HepG2 (cell line): ENCODE measurements around the gene GRIK1. TPM values are rescaled to one million over a fixed set of nuclear protein-coding genes. Genes with fewer than 3 reads are reported as not detected.

Experiments
- ATAC-seq: fragments of 200-7000 bp; cut with Tn5 transposase; 3 replicates; pipeline ENCODE4 v1.9.1; 2020; ENCODE audit warnings: mild to moderate bottlenecking, moderate library complexity
- BruUV-seq: library from RNA; stranded (reverse); fragments of 400-500 nt; replicated peaks from 2 replicates; lab custom pipeline; 2021; lab: Mats Ljungman, UMichigan
- CTCF ChIA-PET: fragments of 300-600 bp; formaldehyde crosslinking; extraction: SDS; loops from one replicate; lab custom pipeline; 2021; ENCODE audit warnings: low total read pairs, inconsistent platforms, low intra/inter-chr PET ratio; lab: Yijun Ruan, JAX
- POLR2A ChIA-PET: fragments of 350-600 bp; sonication (Branson Sonifier 250); formaldehyde crosslinking; loops from one replicate; lab custom pipeline; 2020; ENCODE audit warnings: antibody characterized with exemption, inconsistent platforms; lab: Yijun Ruan, JAX
- DNase-seq: peaks from one replicate; pipeline ENCODE4 v3.0.0-alpha.2; 2015; ENCODE audit warnings: low spot score
- FAIRE-seq: peaks from 3 replicates; lab custom pipeline; 2011; peaks lifted over from hg19 to GRCh38; lab: Jason Lieb, UNC
- H2AFZ ChIP-seq: one replicate; pipeline ENCODE4 v1.6.1; 2011; ENCODE audit warnings: low read length, inconsistent platforms
- H3K27ac ChIP-seq: fragments of 300-600 bp; 3 replicates; pipeline ENCODE4 v1.8.0; 2011; ENCODE audit warnings: mixed run types, mild to moderate bottlenecking, mixed read lengths, low read length, inconsistent platforms; ENCODE audit not compliant: insufficient read depth; ENCODE audit errors: extremely low read length
- H3K27me3 ChIP-seq, 2 experiments: fragments of 200-600 bp in 1 of 2; 2 replicates in 1 of 2; 3 replicates in 1 of 2; pipeline versions ENCODE4 v1.6.0 to v1.8.0; 2011; ENCODE audit warnings: low read length in 2 of 2, mild to moderate bottlenecking in 2 of 2, moderate library complexity in 2 of 2, inconsistent platforms in 1 of 2; ENCODE audit not compliant: insufficient read depth in 2 of 2, control insufficient read depth in 1 of 2
- H3K36me3 ChIP-seq, 2 experiments: fragments of 200-600 bp in 1 of 2; replicated peaks in 1 of 2; 2 replicates in 1 of 2; 3 replicates in 1 of 2; pipeline versions ENCODE4 v1.5.1 to v1.8.0; 2011; ENCODE audit warnings: low read length in 2 of 2, inconsistent platforms in 1 of 2; ENCODE audit not compliant: insufficient read depth in 2 of 2, control insufficient read depth in 1 of 2
- H3K4me1 ChIP-seq: 2 replicates; pipeline ENCODE4 v1.5.1; 2012; ENCODE audit warnings: low read length, inconsistent platforms; ENCODE audit not compliant: insufficient read depth
- H3K4me2 ChIP-seq: 2 replicates; pipeline ENCODE4 v1.6.0; 2011; ENCODE audit warnings: low read depth, low read length, inconsistent platforms
- H3K4me3 ChIP-seq, 3 experiments: fragments of 200-600 bp in 1 of 3; sonication (generic), shearing (Covaris generic) in 1 of 3; replicated peaks in 1 of 3; 2 replicates each; pipeline ENCODE4 v1.5.1; 2011 to 2016; ENCODE audit warnings: low read length in 3 of 3, inconsistent platforms in 2 of 3, low read depth in 2 of 3, mild to moderate bottlenecking in 2 of 3, control low read depth in 1 of 3, mixed read lengths in 1 of 3; ENCODE audit not compliant: insufficient read depth in 1 of 3
- H3K79me2 ChIP-seq: one replicate; pipeline ENCODE4 v1.6.1; 2011; ENCODE audit warnings: low read length, inconsistent platforms; ENCODE audit not compliant: insufficient read depth
- H3K9ac ChIP-seq: 2 replicates; pipeline ENCODE4 v1.6.0; 2011; ENCODE audit warnings: mild to moderate bottlenecking, low read depth, low read length, inconsistent platforms; ENCODE audit not compliant: insufficient read depth
- H3K9me3 ChIP-seq: 2 replicates; pipeline ENCODE4 v1.5.1; 2012; ENCODE audit warnings: mild to moderate bottlenecking, low read length
- H4K20me1 ChIP-seq: 2 replicates; pipeline ENCODE4 v1.6.0; 2011; ENCODE audit warnings: inconsistent platforms, mild to moderate bottlenecking, low read length, moderate library complexity; ENCODE audit not compliant: insufficient read depth
- ELF1 ChIP-seq: sonication (generic); formaldehyde crosslinking; IDR thresholded peaks from 2 replicates; pipeline ENCODE4 v1.4.0; 2020; ENCODE audit warnings: missing genetic modification reagents
- HIC2 ChIP-seq: sonication (generic); formaldehyde crosslinking; IDR thresholded peaks from 2 replicates; pipeline ENCODE4 v1.9.0; 2022; ENCODE audit warnings: low read depth, missing genetic modification reagents
- IRF9 ChIP-seq: sonication (generic); formaldehyde crosslinking; IDR thresholded peaks from 2 replicates; pipeline ENCODE4 v1.8.0; 2022; ENCODE audit warnings: missing genetic modification reagents, mild to moderate bottlenecking, borderline replicate concordance
- JUNB ChIP-seq: sonication (generic); formaldehyde crosslinking; IDR thresholded peaks from 2 replicates; pipeline ENCODE4 v1.8.0; 2022; ENCODE audit warnings: missing genetic modification reagents, mild to moderate bottlenecking, borderline replicate concordance
- SIX4 ChIP-seq: sonication (generic); formaldehyde crosslinking; IDR thresholded peaks from 2 replicates; pipeline ENCODE4 v1.4.0; 2020; ENCODE audit warnings: missing genetic modification reagents
- SP1 ChIP-seq, 2 experiments: fragments of 450-650 bp in 1 of 2; sonication (generic) in 1 of 2; formaldehyde crosslinking in 1 of 2; IDR thresholded peaks; 2 replicates each; pipeline versions ENCODE4 v1.4.0 to v1.6.1; 2016 to 2020; ENCODE audit warnings: missing genetic modification reagents in 1 of 2
- YEATS4 ChIP-seq: sonication (generic); formaldehyde crosslinking; IDR thresholded peaks from 2 replicates; pipeline ENCODE4 v1.4.0; 2020; ENCODE audit warnings: missing genetic modification reagents, borderline replicate concordance
- ZFP91 ChIP-seq: sonication (generic); formaldehyde crosslinking; IDR thresholded peaks from 2 replicates; pipeline ENCODE4 v1.9.0; 2022; ENCODE audit warnings: missing genetic modification reagents, mild to moderate bottlenecking, borderline replicate concordance
- ZNF33A ChIP-seq: sonication (generic); formaldehyde crosslinking; IDR thresholded peaks from 2 replicates; pipeline ENCODE4 v1.5.1; 2020; ENCODE audit warnings: missing genetic modification reagents, mild to moderate bottlenecking, moderate library complexity, borderline replicate concordance
- ZNF747 ChIP-seq: sonication (generic); formaldehyde crosslinking; IDR thresholded peaks from 2 replicates; pipeline ENCODE4 v1.8.1; 2023; ENCODE audit warnings: missing genetic modification reagents, mild to moderate bottlenecking, borderline replicate concordance
- ZNF878 ChIP-seq: sonication (generic); formaldehyde crosslinking; IDR thresholded peaks from 2 replicates; pipeline ENCODE4 v1.8.1; 2023; ENCODE audit warnings: mild to moderate bottlenecking, missing genetic modification reagents, moderate library complexity
- ZNF883 ChIP-seq: sonication (generic); formaldehyde crosslinking; IDR thresholded peaks from 2 replicates; pipeline ENCODE4 v1.5.1; 2020; ENCODE audit warnings: mild to moderate bottlenecking, missing genetic modification reagents; ENCODE audit errors: not compliant biosample characterization
- ZSCAN29 ChIP-seq: sonication (generic); formaldehyde crosslinking; conservative IDR thresholded peaks from 2 replicates; pipeline ENCODE4 v1.4.0; 2020; ENCODE audit warnings: mild to moderate bottlenecking, missing genetic modification reagents
- WGBS: methylation state at CpG from one replicate; pipeline ENCODE4 v1.1.6; 2017; ENCODE audit warnings: low lambda C conversion rate; 5-methylcytosine and 5-hydroxymethylcytosine counted together
- in situ Hi-C: cut with HindIII; loops from 2 replicates; pipeline ENCODE4 v1.10.0; 2017; ENCODE audit warnings: low pct_unique_long_range_greater_than_20kb; ENCODE audit not compliant: extremely low pct_ligation_motif_present
- intact Hi-C: fragments of 100-400 bp; cut with micrococcal nuclease; formaldehyde crosslinking; loops from one replicate; pipeline ENCODE4 v1.10.0; 2022; ENCODE audit not compliant: unreplicated experiment
- polyA plus RNA-seq, 8 experiments: library from polyadenylated mRNA; depleted of rRNA in 3 of 8; stranded (reverse) in 7 of 8; unstranded in 1 of 8; fragments of >200 nt; fragmentation: Illumina TruSeq in 4 of 8; extraction: Trizol in 4 of 8; gene quantifications; 2 replicates each; pipeline versions ENCODE4 v1.2.1 to v1.2.3, GENCODE V29; 2011 to 2016; ENCODE audit warnings: low read depth in 4 of 8, missing spikeins in 1 of 8, mixed read lengths in 1 of 8; ENCODE audit not compliant: insufficient read depth in 1 of 8
- total RNA-seq, 5 experiments: library from RNA; depleted of rRNA; stranded (reverse); fragments of >200 nt; fragmentation: Illumina TruSeq; extraction: Trizol; gene quantifications; 2 replicates each; pipeline ENCODE4 v1.2.3, GENCODE V29; 2016; ENCODE audit warnings: low read depth in 1 of 5
- TF ChIP-seq, protein P1 (sequence below): sonication (generic); formaldehyde crosslinking; IDR thresholded peaks from 2 replicates; pipeline ENCODE4 v1.5.0; 2020; ENCODE audit warnings: missing genetic modification reagents

Gene GRIK1
- total and polyA plus RNA-seq, 2 of the 13 experiments (the other 11 are each of a cell fraction or from before 2014, with no cell fraction given): not detected

DNA sequence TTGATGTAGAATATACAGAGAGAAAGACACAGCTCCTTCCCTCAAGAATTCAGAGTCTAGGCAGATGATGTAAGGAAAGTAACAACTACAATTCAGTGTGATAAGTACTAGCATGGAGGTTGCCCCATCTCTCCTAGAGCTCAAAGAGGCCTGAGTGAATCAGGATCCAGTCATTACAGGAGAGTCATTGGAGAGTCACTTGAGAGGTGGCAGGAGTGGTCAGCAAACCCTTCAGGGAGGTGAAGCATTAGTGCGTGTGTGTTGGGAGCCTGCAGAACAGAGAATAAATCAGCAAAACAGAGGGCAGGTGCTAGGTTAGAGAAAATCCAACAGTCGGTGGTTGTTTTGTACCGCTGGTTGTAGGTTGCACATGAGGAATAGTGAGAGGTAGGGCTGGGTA lies 46.1 kb downstream of the GRIK1 start:
- no peak overlapping the region for H2AFZ ChIP-seq
- in situ Hi-C loops: no loop called here
- FAIRE-seq: no peak
- no peak overlapping the region for H3K9ac ChIP-seq
- 58% methylated on average over 3 of the region's 3 CpGs for WGBS
- intact Hi-C loops: no loop called here
- H3K27ac ChIP-seq: no peak overlapping the region
- DNase-seq: no peak
- H3K4me1 ChIP-seq: no peaks in the 10 kb centered on the region
- H3K36me3 ChIP-seq: no peaks in the 10 kb centered on the region
- peaks cover 39% of the 10 kb centered on the region for H3K9me3 ChIP-seq
- ChIA-PET POLR2A (no interaction called here), CTCF (no interaction called here)
- TF ChIP-seq JUNB (CRISPR knock-in tag) (no peak), HIC2 (CRISPR knock-in tag) (no peak), ZNF747 (CRISPR knock-in tag) (no peak), ZNF878 (no peak)
- BruUV-seq: no TSS peak
- H4K20me1 ChIP-seq: no peaks in the 10 kb centered on the region
- no peak overlapping the region for H3K4me2 ChIP-seq
- H3K27me3 ChIP-seq: no peaks in the 10 kb centered on the region
- H3K4me3 ChIP-seq: no peak overlapping the region
- no peak for ATAC-seq
- H3K79me2 ChIP-seq: no peaks in the 10 kb centered on the region

- H3K27me3 ChIP-seq: no peaks in the 10 kb centered on the region
- ChIA-PET CTCF (no interaction called here), POLR2A (no interaction called here)
- FAIRE-seq (no peak), ATAC-seq (no peak), DNase-seq (no peak)
- H3K4me1 ChIP-seq: no peaks in the 10 kb centered on the region
- H3K27ac ChIP-seq: no peak overlapping the region
- H3K79me2 ChIP-seq: no peaks in the 10 kb centered on the region
- in situ Hi-C loops: no loop called here
- intact Hi-C loops: no loop called here
- H4K20me1 ChIP-seq: no peaks in the 10 kb centered on the region
- no peak overlapping the region for H2AFZ ChIP-seq
- H3K4me3 ChIP-seq: no peak overlapping the region
- H3K36me3 ChIP-seq: no peaks in the 10 kb centered on the region
- BruUV-seq: no TSS peak
- H3K9me3 ChIP-seq: peaks cover 44% of the 10 kb centered on the region
- no peak overlapping the region for H3K9ac ChIP-seq
- no peak overlapping the region for H3K4me2 ChIP-seq
- WGBS: 59% methylated on average over 4 of the region's 6 CpGs
- TF ChIP-seq ZNF883: no peak
- TF ChIP-seq IRF9 (CRISPR knock-in tag): no peak
- no peak for TF ChIP-seq SP1 (IDR thresholded peaks at IDR 0.05)
- TF ChIP-seq SP1 (CRISPR knock-in tag; IDR thresholded peaks at IDR 0.05): no peak
- TF ChIP-seq ZNF33A (CRISPR knock-in tag): no peak
- TF ChIP-seq YEATS4: no peak
- TF ChIP-seq SIX4 (CRISPR knock-in tag): no peak
- TF ChIP-seq ZSCAN29 (CRISPR knock-in tag): no peak
- TF ChIP-seq ZFP91: no peak
- no peak for TF ChIP-seq ELF1
- TF ChIP-seq, protein P1, sequence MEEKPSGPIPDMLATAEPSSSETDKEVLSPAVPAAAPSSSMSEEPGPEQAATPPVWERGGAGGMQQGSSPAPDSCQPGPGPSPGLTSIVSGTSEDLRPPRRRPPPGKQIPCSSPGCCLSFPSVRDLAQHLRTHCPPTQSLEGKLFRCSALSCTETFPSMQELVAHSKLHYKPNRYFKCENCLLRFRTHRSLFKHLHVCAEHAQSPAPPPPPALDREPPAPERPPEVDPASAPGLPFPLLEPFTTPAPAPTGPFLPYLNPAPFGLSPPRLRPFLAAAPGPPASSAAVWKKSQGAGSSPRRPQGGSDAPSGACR (CRISPR knock-in tag): no peak
Measured at GRCh38 chr21:29892379-29892778, 47.4 kb downstream of the GRIK1 start.
